ENCODE data around the gene CATSPERE.
"Not testable (repeated sequence)": the region's sequence is repeated elsewhere in the genome, so short reads cannot be mapped to it uniquely, and the experiment has no call there.

The CATSPERE gene

GRCh38 chr1:244556263-244556662 lies 95.2 kb downstream of the CATSPERE start:
- no peak for DNase-seq

GRCh38 chr1:244557565-244557964 lies 96.5 kb downstream of the CATSPERE start:
- DNase-seq, result no peak

GRCh38 chr1:244559561-244559960 lies 98.5 kb downstream of the CATSPERE start:
- no peak for DNase-seq

- not testable (repeated sequence) for DNase-seq
Observed at GRCh38 chr1:244562877-244563276, 101.8 kb downstream of the CATSPERE start.

- no peak for DNase-seq
Observed at GRCh38 chr1:244573768-244574167, 112.7 kb downstream of the CATSPERE start.

- no peak for DNase-seq
Observed at GRCh38 chr1:244576259-244576892, 115.3 kb downstream of the CATSPERE start.

- DNase-seq, result not testable (repeated sequence)
Observed at GRCh38 chr1:244578205-244578604, 117.1 kb downstream of the CATSPERE start.

GRCh38 chr1:244583358-244583982 lies 122.4 kb downstream of the CATSPERE start:
- DNase-seq, result no peak

- DNase-seq, result no peak
Observed at GRCh38 chr1:244585867-244586266, 124.8 kb downstream of the CATSPERE start.

- DNase-seq, result no peak
Observed at GRCh38 chr1:244590670-244591069, 129.6 kb downstream of the CATSPERE start.

GRCh38 chr1:244598611-244599010 lies 137.5 kb downstream of the CATSPERE start:
- DNase-seq, result no peak

- DNase-seq, result peak; percentile 30
Observed at GRCh38 chr1:244599937-244600350, 138.9 kb downstream of the CATSPERE start.

GRCh38 chr1:244601336-244601735 lies 140.3 kb downstream of the CATSPERE start:
- no peak for DNase-seq

- peak; percentile 53 for DNase-seq
Observed at GRCh38 chr1:244603498-244603897, 142.4 kb downstream of the CATSPERE start.

- no peak for DNase-seq
Observed at GRCh38 chr1:244605835-244606370, 144.8 kb downstream of the CATSPERE start.

- DNase-seq, result no peak
Observed at GRCh38 chr1:244614113-244614836, 153.2 kb downstream of the CATSPERE start.

- no peak for DNase-seq
Observed at GRCh38 chr1:244614879-244615278, 153.8 kb downstream of the CATSPERE start.

- no peak for DNase-seq
Observed at GRCh38 chr1:244615301-244615700, 154.2 kb downstream of the CATSPERE start.

GRCh38 chr1:244626709-244627108 lies 165.6 kb downstream of the CATSPERE start:
- DNase-seq, result no peak

GRCh38 chr1:244628789-244629188 lies 167.7 kb downstream of the CATSPERE start:
- no peak for DNase-seq

GRCh38 chr1:244633140-244633539 lies 172.1 kb downstream of the CATSPERE start:
- DNase-seq, result no peak

- DNase-seq, result no peak
Observed at GRCh38 chr1:244634546-244634945, 173.5 kb downstream of the CATSPERE start.

GRCh38 chr1:244636488-244637259 lies 175.6 kb downstream of the CATSPERE start:
- DNase-seq, result no peak

Measured in CD4-positive, alpha-beta T cell treated with Interleukin-10 for 1 hour (primary cell).